Fibroblast of villous mesenchyme (primary cell): Measurements from ENCODE around the gene ABR. TPM values are rescaled to one million over a fixed set of nuclear protein-coding genes. Genes with fewer than 3 reads are reported as not detected.

Source experiments
- DNase-seq: peaks from one replicate; pipeline ENCODE4 v3.0.0-alpha.2; 2010; ENCODE audit warnings: low read depth
- H3K4me3 ChIP-seq: 2 replicates; pipeline ENCODE4 v1.5.1; 2011; ENCODE audit warnings: low read depth, mild to moderate bottlenecking, low read length
- total RNA-seq: library from RNA; depleted of rRNA; stranded (reverse); fragments of >200 nt; gene quantifications from 2 replicates; pipeline ENCODE4 v1.2.3, GENCODE V29; 2012
- TF ChIP-seq, protein P1 (sequence below): IDR thresholded peaks from 2 replicates; pipeline ENCODE4 v1.5.1; 2012; ENCODE audit warnings: low read depth, mild to moderate bottlenecking, low read length; ENCODE audit not compliant: insufficient read depth

The ABR gene
- total RNA-seq, result 51.8 and 68.0 TPM in 2 replicates

DNA sequence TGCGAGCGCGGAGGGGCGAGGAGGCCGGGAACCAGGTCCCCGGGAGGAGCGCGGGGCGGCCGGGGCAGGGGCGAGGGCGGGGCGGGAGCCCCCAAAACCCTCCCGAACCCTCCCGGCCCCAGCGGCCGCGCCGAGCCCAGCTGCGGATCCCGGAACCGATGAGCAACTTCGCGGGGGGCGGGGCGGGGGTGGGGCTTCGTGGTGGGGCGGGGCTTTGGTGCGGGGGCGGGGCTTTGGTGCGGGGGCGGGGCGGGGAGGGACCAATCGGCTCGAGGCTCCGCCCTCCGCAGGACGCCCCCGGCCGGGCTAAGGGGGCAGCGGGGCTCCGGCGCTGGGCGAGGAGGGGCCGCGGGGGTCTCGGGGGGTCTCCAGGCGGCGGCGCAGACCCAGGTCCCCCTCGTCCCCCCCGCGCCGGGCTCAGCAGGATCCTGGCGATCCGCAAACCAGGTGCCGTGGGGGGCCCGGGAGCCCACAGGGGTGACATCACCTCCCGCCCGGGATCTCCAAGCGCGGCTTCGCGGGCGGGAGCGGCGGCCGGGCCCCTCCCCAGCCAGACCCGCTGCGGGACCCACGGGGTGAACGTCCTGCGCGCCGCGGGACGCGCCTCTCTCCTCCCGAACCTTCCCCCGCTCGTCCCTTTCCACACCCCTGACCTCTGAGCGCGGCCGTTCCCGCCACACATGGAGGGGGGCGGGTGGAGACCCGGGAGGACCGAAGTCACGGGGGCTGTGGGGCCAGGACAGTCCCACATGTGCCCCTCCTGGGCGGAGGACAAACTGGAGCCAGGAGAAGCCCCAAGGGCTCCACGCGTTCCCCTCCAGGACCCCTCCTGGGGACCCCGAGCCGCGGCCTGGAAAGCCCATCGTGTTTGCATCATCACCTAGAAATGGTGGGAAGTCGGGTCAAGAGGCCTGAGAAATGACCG, at the start of gene ABR:
TSS of gene ABR (minus strand) at position 164 of the 925 bp plus-strand sequence. CDS start 254 bp downstream, outside the sequence.
- peak within 1 kb of the TSS; percentile 75 for H3K4me3 ChIP-seq
- DNase-seq, result no peak
- TF ChIP-seq, protein P1, sequence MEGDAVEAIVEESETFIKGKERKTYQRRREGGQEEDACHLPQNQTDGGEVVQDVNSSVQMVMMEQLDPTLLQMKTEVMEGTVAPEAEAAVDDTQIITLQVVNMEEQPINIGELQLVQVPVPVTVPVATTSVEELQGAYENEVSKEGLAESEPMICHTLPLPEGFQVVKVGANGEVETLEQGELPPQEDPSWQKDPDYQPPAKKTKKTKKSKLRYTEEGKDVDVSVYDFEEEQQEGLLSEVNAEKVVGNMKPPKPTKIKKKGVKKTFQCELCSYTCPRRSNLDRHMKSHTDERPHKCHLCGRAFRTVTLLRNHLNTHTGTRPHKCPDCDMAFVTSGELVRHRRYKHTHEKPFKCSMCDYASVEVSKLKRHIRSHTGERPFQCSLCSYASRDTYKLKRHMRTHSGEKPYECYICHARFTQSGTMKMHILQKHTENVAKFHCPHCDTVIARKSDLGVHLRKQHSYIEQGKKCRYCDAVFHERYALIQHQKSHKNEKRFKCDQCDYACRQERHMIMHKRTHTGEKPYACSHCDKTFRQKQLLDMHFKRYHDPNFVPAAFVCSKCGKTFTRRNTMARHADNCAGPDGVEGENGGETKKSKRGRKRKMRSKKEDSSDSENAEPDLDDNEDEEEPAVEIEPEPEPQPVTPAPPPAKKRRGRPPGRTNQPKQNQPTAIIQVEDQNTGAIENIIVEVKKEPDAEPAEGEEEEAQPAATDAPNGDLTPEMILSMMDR, result no peak

DNA sequence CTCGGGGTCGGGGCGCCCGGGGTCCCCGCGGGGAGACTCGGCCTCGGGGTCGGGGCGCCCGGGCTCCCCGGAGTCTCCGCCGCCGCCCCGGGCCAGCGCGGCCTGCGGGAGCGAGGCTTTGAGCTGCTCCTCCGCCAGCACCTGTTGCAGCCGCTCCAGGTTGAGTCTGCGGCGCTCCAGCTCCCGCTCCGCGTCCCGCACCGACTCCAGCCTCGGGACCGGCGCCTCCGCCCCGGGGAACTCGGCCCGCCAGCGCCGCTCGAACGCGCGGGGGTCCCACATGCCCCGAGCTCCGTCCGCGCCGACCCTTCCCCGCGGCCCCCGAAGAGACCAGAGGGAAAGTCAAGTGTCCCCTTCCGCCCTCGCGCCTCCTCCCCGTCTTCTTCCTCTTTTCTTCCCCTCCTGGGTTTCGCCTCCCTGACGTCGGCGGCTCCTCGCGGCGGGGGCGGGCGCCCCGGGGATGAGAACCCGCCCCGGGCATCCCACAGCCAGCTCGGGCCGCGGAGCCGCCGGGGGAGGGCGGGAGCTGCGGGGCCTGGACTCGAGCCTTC, 49.6 kb upstream of the ABR start:
- TF ChIP-seq, protein P1, result no peak
- H3K4me3 ChIP-seq, result peak overlapping the region; percentile 51
- no peak for DNase-seq

DNA sequence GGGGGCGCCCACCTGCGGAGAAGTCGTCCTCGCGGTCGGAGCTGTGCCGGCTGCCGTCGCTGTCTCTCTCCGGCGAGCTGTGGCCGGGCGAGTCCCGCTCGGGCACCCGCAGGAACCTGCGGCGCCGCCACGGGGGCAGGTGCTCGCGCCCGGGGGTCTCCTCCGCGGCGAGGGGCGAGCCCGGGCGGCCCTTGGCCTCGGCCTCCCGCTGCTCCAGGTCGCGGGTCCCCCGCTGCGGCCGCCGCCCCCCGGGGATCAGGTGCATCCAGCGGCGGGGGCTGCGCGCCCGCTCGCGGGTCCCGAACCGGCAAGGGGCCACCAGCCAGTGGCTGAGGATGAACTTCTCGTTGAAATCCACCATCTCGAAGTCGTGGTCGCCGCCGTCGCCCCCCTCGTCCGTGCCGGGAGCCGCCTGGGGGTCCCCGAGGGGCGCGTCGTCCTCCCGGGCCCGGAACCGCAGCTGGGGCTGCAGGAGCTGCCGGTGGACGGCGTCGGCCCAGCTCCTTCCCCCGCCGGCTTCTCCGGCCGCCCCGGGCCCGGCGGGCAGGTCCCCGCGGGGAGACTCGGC, 49.1 kb upstream of the ABR start:
- no peak overlapping the region for H3K4me3 ChIP-seq
- TF ChIP-seq, protein P1, result no peak
- no peak for DNase-seq

DNA sequence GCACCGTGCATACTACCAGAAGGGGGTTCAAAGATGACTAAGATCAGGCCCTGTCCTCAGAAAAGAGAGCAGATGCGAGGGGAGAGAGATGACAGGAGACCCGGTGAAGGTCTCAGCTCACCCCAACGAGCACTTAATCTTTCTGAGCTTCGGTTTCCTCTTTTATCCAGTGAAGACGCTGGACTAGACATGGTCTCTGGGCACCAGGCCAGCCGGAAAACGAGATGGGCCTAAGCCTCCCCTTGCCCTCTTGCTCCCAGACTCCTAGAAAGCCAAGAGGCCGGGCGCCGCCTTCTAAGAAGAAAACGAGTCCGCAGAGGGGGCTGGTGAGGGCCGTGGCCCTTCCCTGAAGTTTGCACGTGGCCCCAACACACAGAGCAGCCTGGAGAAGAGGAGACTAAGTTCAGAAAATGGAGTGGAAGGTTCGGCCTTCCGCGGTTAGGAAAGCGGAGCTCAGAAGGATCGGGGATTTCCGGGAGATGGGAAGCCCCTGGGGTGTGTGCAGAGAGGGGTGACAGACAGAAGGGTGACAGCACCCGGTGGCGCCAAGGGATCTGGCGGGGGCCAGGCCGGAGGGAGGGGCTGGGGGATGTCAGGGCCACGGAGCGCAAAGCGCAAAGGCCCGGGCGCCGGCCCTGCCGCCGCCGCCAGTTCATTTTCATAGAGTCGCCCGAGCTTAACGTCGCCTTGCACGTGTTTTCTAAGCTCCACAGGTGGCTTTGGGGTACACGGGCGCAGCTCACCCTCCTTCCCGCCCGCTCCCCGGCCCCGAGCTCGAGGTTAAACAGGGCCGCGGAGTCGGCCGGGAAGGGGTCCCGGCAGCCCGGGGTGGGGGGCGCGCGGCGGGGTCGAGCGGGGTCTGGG, 48.4 kb upstream of the ABR start:
- no peak for DNase-seq

DNA sequence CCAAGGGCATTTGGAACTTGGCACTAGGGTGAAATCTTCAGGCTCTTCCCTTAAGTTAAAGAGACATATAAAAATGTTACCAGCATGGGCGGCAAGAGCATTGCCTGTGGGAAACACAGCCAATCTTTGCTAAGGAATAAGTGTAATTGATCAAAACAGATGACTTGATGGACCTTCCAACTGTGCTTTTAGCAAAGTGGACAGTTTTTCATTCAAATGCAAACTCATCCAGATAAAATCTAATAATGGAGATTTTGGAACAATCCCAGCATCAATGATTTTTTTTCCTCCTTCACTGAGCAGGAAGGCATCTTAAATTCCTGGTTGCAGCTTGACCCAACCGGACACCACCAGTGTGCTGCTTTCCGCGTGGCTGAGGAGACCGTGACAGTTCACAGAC, 47.6 kb upstream of the ABR start:
- TF ChIP-seq, protein P1, result no peak
- DNase-seq, result no peak
- no peak overlapping the region for H3K4me3 ChIP-seq

More for the DNA sequence above, 48.4 kb upstream of the ABR start:
- TF ChIP-seq, protein P1, result no peak
- H3K4me3 ChIP-seq, result no peak overlapping the region

DNA sequence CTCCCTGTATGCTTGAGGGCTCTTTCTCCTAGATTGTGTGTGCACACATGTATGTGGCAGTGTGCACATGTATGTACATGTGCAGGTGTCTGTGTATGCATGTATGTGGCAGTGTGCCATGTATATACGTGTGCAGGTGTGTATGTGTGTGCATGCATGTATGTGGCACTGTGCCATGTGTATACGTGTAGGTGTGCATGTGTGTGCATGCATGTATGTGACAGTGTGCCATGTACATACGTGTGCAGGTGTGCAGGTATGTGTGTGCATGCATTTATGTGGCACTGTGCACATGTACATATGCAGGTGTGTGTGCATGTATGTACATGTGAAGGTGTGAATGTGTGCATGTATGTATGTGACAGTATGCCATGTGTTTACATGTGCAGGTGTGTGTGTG, 46.5 kb upstream of the ABR start:
- TF ChIP-seq, protein P1, result no peak
- no peak overlapping the region for H3K4me3 ChIP-seq
- no peak for DNase-seq
